ENCODE results near the gene PDE4B. TPM values are rescaled to one million over a fixed set of nuclear protein-coding genes. Genes with fewer than 3 reads are reported as not detected.

PDE4B gene
- total and polyA plus RNA-seq, 2 of the 13 experiments (the other 11 are each of a cell fraction or from before 2014, with no cell fraction given): not detected

- Histone ChIP-seq H3K27me3 (ENCODE audit: control insufficient read depth in 1 of 2, insufficient read depth in 2 of 2, low read length in 2 of 2) (no peaks in the 10 kb centered on the region), H3K9ac (ENCODE audit: insufficient read depth, low read depth, low read length) (no peak overlapping the region), H4K20me1 (ENCODE audit: insufficient read depth, low read length) (no peaks in the 10 kb centered on the region), H3K36me3 (replicated peaks in 1 of 2; ENCODE audit: control insufficient read depth in 1 of 2, insufficient read depth in 2 of 2, low read length in 2 of 2) (no peaks in the 10 kb centered on the region), H3K79me2 (ENCODE audit: insufficient read depth, low read length) (no peaks in the 10 kb centered on the region), H3K27ac (ENCODE audit: extremely low read length, insufficient read depth, low read length) (no peak overlapping the region), H3K9me3 (ENCODE audit: low read length) (peaks cover 8% of the 10 kb centered on the region; the same call in 1 of the 2 replicates), H2AFZ (ENCODE audit: low read length) (no peak overlapping the region), H3K4me1 (ENCODE audit: insufficient read depth, low read length) (no peaks in the 10 kb centered on the region), H3K4me3 (replicated peaks in 1 of 3; ENCODE audit: insufficient read depth in 1 of 3, low read depth in 2 of 3, low read length in 3 of 3) (no peak overlapping the region), H3K4me2 (ENCODE audit: low read depth, low read length) (no peak overlapping the region)
- ChIA-PET POLR2A (no interaction called here), CTCF (ENCODE audit: low intra/inter-chr PET ratio, low total read pairs) (no interaction called here)
- no peak for ATAC-seq
- TF ChIP-seq ZZZ3 (CRISPR knock-in tag; IDR thresholded peaks at IDR 0.05; ENCODE audit: borderline replicate concordance): no peak
- DNase-seq (ENCODE audit: low spot score): no peak
- no peak for FAIRE-seq
- 16% methylated on average over 4 of the region's 4 CpGs for WGBS (ENCODE audit: low lambda C conversion rate)
- no TSS peak for BruUV-seq (replicated peaks)
- intact Hi-C loops (cut with micrococcal nuclease; ENCODE audit: unreplicated experiment): no loop called here
- in situ Hi-C loops (cut with HindIII; ENCODE audit: extremely low pct_ligation_motif_present, low pct_unique_long_range_greater_than_20kb): no loop called here
Observed at GRCh38 chr1:66400660-66401059, 608.0 kb downstream of the PDE4B start.

DNA sequence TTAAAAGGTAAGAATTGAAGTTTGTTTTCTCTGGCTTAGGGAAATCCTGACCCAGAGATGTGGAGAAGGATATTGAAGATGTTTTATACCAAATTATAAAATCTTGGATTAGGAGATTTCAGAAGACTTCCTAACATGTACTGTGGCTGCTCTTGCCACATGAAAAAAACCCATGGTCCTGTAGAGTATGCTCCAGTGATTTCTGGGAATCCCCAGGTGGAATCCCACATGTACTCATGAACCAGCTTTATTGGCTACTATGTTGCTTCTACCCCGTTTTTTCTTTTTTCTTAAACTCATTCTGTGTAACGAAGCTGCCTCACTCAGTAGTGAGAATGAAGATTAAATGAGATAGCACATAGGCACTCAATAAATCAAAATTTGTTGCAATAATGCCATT lies 608.5 kb downstream of the PDE4B start:
- POLR2A ChIA-PET: no interaction called here
- Histone ChIP-seq H2AFZ (ENCODE audit: low read length) (no peak overlapping the region), H4K20me1 (ENCODE audit: insufficient read depth, low read length) (no peaks in the 10 kb centered on the region), H3K79me2 (ENCODE audit: insufficient read depth, low read length) (no peaks in the 10 kb centered on the region), H3K4me2 (ENCODE audit: low read depth, low read length) (no peak overlapping the region), H3K27me3 (ENCODE audit: control insufficient read depth in 1 of 2, insufficient read depth in 2 of 2, low read length in 2 of 2) (no peaks in the 10 kb centered on the region), H3K4me3 (replicated peaks in 1 of 3; ENCODE audit: insufficient read depth in 1 of 3, low read depth in 2 of 3, low read length in 3 of 3) (no peak overlapping the region), H3K27ac (ENCODE audit: extremely low read length, insufficient read depth, low read length) (no peak overlapping the region), H3K9ac (ENCODE audit: insufficient read depth, low read depth, low read length) (no peak overlapping the region), H3K4me1 (ENCODE audit: insufficient read depth, low read length) (no peaks in the 10 kb centered on the region), H3K36me3 (replicated peaks in 1 of 2; ENCODE audit: control insufficient read depth in 1 of 2, insufficient read depth in 2 of 2, low read length in 2 of 2) (no peaks in the 10 kb centered on the region), H3K9me3 (ENCODE audit: low read length) (peaks cover 8% of the 10 kb centered on the region; the same call in 1 of the 2 replicates)
- DNase-seq (ENCODE audit: low spot score): no peak
- in situ Hi-C loops (cut with HindIII; ENCODE audit: extremely low pct_ligation_motif_present, low pct_unique_long_range_greater_than_20kb) (no loop called here), intact Hi-C loops (cut with micrococcal nuclease; ENCODE audit: unreplicated experiment) (no loop called here)
- TF ChIP-seq ZSCAN22 (CRISPR knock-in tag; IDR thresholded peaks at IDR 0.05) (no peak), HOXA5 (CRISPR knock-in tag; IDR thresholded peaks at IDR 0.05) (no peak), SRSF9 (IDR thresholded peaks at IDR 0.05; ENCODE audit: borderline replicate concordance, insufficient read depth, low read depth, low read length, poor library complexity, severe bottlenecking) (no peak), DNMT3B (CRISPR knock-in tag; conservative IDR thresholded peaks at IDR 0.05) (no peak), KDM6A (CRISPR knock-in tag; IDR thresholded peaks at IDR 0.05; ENCODE audit: low read depth) (no peak), EP300 (IDR thresholded peaks at IDR 0.05; ENCODE audit: low read depth in 2 of 2, low read length in 2 of 2) (no peak), EP300 (CRISPR knock-in tag; IDR thresholded peaks at IDR 0.05; ENCODE audit: borderline replicate concordance) (no peak), PHB2 (IDR thresholded peaks at IDR 0.05; ENCODE audit: partially characterized antibody) (no peak), ZNF383 (CRISPR knock-in tag; IDR thresholded peaks at IDR 0.05; ENCODE audit: borderline replicate concordance) (no peak), ZNF496 (CRISPR knock-in tag; IDR thresholded peaks at IDR 0.05; ENCODE audit: insufficient replicate concordance) (no peak), U2AF2 (IDR thresholded peaks at IDR 0.05; ENCODE audit: low read depth, low read length) (no peak), MLX (CRISPR knock-in tag; IDR thresholded peaks at IDR 0.05) (no peak), JUN (CRISPR knock-in tag; IDR thresholded peaks at IDR 0.05) (no peak), ZNF557 (CRISPR knock-in tag; IDR thresholded peaks at IDR 0.05) (no peak), NR2F6 (IDR thresholded peaks at IDR 0.05) (no peak), NR2F6 (CRISPR knock-in tag; IDR thresholded peaks at IDR 0.05) (no peak)
- TF ChIP-seq, protein P1, sequence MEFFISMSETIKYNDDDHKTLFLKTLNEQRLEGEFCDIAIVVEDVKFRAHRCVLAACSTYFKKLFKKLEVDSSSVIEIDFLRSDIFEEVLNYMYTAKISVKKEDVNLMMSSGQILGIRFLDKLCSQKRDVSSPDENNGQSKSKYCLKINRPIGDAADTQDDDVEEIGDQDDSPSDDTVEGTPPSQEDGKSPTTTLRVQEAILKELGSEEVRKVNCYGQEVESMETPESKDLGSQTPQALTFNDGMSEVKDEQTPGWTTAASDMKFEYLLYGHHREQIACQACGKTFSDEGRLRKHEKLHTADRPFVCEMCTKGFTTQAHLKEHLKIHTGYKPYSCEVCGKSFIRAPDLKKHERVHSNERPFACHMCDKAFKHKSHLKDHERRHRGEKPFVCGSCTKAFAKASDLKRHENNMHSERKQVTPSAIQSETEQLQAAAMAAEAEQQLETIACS (CRISPR knock-in tag; IDR thresholded peaks at IDR 0.05): no peak
- TF ChIP-seq, protein P2, sequence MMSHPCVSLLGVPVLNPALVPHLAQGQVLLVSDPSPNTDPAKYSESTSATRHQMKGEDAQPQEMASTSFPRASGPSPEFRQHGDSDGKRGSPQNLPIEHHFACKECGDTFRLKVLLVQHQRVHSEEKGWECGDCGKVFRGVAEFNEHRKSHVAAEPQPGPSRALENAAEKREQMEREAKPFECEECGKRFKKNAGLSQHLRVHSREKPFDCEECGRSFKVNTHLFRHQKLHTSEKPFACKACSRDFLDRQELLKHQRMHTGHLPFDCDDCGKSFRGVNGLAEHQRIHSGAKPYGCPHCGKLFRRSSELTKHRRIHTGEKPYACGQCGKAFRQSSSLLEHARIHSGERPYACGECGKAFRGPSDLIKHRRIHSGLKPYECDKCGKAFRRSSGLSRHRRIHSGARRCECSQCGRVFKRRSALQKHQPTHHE (CRISPR knock-in tag; IDR thresholded peaks at IDR 0.05; ENCODE audit: borderline replicate concordance): no peak
- no peak for FAIRE-seq
- WGBS (ENCODE audit: low lambda C conversion rate): 0% methylated on average over 2 of the region's 2 CpGs
- BruUV-seq (replicated peaks): no TSS peak
- CTCF ChIA-PET (ENCODE audit: low intra/inter-chr PET ratio, low total read pairs): no interaction called here
- no peak for ATAC-seq

Data from HepG2 (cell line).